Measurements from ENCODE around the gene CCDC194.

The CCDC194 gene

GRCh38 chr19:17398902-17399527 lies 5.0 kb upstream of the CCDC194 start:
- Mint-ChIP-seq H3K27ac (no peak overlapping the region), H3K4me1 (no peaks in the 10 kb centered on the region), H3K9me3 (no peaks in the 10 kb centered on the region), H3K36me3 (ENCODE audit: low read depth) (peaks cover 3% of the 10 kb centered on the region), H3K4me3 (no peak overlapping the region), H3K27me3 (ENCODE audit: low read depth) (no peaks in the 10 kb centered on the region)
- no peak for TF ChIP-seq CTCF (IDR thresholded peaks at IDR 0.05; ENCODE audit: unreplicated experiment in 3 of 3)

- H3K27me3 Mint-ChIP-seq (ENCODE audit: low read depth): no peaks in the 10 kb centered on the region
- H3K27ac Mint-ChIP-seq: peak overlapping the region in 2 of 3 experiments; percentile 56 to 59
- H3K9me3 Mint-ChIP-seq: no peaks in the 10 kb centered on the region
- H3K4me1 Mint-ChIP-seq: no peaks in the 10 kb centered on the region
- peak overlapping the region in 1 of 3 experiments; percentile 32 for H3K4me3 Mint-ChIP-seq
- H3K36me3 Mint-ChIP-seq (ENCODE audit: low read depth): no peaks in the 10 kb centered on the region
- peak; percentile 37 to 60 (median 48) for TF ChIP-seq CTCF (IDR thresholded peaks at IDR 0.05; ENCODE audit: unreplicated experiment in 3 of 3)
Observed at GRCh38 chr19:17394891-17395415, 957 bp upstream of the CCDC194 start.

- no peak for TF ChIP-seq CTCF (IDR thresholded peaks at IDR 0.05; ENCODE audit: unreplicated experiment in 3 of 3)
- peak overlapping the region in 1 of 3 experiments; percentile 23 for H3K4me3 Mint-ChIP-seq
- peak overlapping the region in 1 of 3 experiments; percentile 53 for H3K27ac Mint-ChIP-seq
- H3K9me3 Mint-ChIP-seq: peaks cover 6% of the 10 kb centered on the region
- H3K36me3 Mint-ChIP-seq (ENCODE audit: low read depth): no peaks in the 10 kb centered on the region
- no peaks in the 10 kb centered on the region for H3K4me1 Mint-ChIP-seq
- no peaks in the 10 kb centered on the region for H3K27me3 Mint-ChIP-seq (ENCODE audit: low read depth)
Observed at GRCh38 chr19:17393002-17393401, 994 bp downstream of the CCDC194 start.

GRCh38 chr19:17391371-17392151 lies 2.4 kb downstream of the CCDC194 start:
- no peaks in the 10 kb centered on the region for H3K27me3 Mint-ChIP-seq (ENCODE audit: low read depth)
- no peak for TF ChIP-seq CTCF (IDR thresholded peaks at IDR 0.05; ENCODE audit: unreplicated experiment in 3 of 3)

GRCh38 chr19:17390665-17391370 lies 3.2 kb downstream of the CCDC194 start:
- peak; percentile 68 to 84 (median 78) for TF ChIP-seq CTCF (IDR thresholded peaks at IDR 0.05; ENCODE audit: unreplicated experiment in 3 of 3)
- Mint-ChIP-seq H3K4me3 (peak overlapping the region; percentile 88 to 94 (median 93)), H3K9me3 (peaks cover 6% of the 10 kb centered on the region), H3K27me3 (ENCODE audit: low read depth) (no peaks in the 10 kb centered on the region), H3K27ac (peak overlapping the region in 2 of 3 experiments; percentile 45 to 63), H3K4me1 (no peaks in the 10 kb centered on the region), H3K36me3 (ENCODE audit: low read depth) (no peaks in the 10 kb centered on the region)

More at GRCh38 chr19:17391371-17392151, 2.4 kb downstream of the CCDC194 start:
- H3K9me3 Mint-ChIP-seq: peaks cover 6% of the 10 kb centered on the region
- H3K4me1 Mint-ChIP-seq: no peaks in the 10 kb centered on the region
- peak overlapping the region in 2 of 3 experiments; percentile 27 to 57 for H3K27ac Mint-ChIP-seq
- no peaks in the 10 kb centered on the region for H3K36me3 Mint-ChIP-seq (ENCODE audit: low read depth)
- H3K4me3 Mint-ChIP-seq: peak overlapping the region; percentile 69 to 83 (median 81)

All from nephron (organoid).